Fibroblast of skin of left quadriceps (primary cell): ENCODE data around the gene GPR62.

ENCODE experiments used
- DNase-seq, 2 experiments: peaks; one replicate each; pipeline ENCODE4 v3.0.0-alpha.2; 2013; ENCODE audit warnings: low read depth in 2 of 2

The GPR62 gene

DNA sequence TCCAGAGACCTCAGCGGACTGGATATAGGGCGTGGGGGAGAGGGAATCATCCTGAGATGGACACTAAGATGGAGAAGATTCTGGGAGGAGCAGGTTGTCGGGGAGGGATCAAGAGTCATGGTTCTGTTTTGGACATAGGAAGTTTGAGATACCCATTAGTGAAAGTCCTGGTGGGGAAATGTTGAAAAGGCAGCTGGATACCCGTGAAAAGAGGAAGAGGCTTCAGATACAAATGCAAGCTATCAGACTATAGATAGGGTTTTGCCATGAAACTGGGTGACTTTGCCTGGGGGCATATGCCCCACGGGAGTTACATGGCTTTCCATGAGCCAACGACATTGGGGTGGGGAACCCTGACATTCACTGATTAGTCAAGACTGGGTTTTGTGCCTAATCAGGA, 1.1 kb upstream of the GPR62 start:
- DNase-seq = no peak

DNA sequence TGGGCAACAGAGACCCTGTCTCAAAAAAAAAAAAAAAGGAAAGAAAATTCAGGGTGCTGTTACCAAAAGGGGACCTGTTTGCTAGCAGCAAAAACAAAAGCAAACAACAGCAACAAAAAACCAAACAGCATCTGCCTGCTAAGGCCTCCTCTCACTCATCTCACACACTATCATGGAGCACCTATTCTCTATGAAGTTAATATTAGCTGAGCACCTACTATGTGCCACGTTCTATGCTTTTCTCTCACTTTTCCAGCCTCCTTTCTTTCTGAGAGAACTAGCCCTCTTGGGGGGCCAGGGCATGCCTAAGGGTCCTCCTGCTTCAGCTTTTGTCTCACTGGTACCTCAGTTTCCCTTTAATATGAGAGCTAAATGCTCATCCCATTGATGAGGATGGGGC, 468 bp upstream of the GPR62 start:
- no peak for DNase-seq

DNA sequence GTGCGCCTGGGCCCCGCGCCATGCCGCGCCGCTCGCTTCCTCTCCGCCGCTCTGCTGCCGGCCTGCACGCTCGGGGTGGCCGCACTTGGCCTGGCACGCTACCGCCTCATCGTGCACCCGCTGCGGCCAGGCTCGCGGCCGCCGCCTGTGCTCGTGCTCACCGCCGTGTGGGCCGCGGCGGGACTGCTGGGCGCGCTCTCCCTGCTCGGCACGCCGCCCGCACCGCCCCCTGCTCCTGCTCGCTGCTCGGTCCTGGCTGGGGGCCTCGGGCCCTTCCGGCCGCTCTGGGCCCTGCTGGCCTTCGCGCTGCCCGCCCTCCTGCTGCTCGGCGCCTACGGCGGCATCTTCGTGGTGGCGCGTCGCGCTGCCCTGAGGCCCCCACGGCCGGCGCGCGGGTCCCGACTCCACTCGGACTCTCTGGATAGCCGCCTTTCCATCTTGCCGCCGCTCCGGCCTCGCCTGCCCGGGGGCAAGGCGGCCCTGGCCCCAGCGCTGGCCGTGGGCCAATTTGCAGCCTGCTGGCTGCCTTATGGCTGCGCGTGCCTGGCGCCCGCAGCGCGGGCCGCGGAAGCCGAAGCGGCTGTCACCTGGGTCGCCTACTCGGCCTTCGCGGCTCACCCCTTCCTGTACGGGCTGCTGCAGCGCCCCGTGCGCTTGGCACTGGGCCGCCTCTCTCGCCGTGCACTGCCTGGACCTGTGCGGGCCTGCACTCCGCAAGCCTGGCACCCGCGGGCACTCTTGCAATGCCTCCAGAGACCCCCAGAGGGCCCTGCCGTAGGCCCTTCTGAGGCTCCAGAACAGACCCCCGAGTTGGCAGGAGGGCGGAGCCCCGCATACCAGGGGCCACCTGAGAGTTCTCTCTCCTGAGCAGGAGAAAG, 951 bp downstream of the GPR62 start:
- DNase-seq = no peak

DNA sequence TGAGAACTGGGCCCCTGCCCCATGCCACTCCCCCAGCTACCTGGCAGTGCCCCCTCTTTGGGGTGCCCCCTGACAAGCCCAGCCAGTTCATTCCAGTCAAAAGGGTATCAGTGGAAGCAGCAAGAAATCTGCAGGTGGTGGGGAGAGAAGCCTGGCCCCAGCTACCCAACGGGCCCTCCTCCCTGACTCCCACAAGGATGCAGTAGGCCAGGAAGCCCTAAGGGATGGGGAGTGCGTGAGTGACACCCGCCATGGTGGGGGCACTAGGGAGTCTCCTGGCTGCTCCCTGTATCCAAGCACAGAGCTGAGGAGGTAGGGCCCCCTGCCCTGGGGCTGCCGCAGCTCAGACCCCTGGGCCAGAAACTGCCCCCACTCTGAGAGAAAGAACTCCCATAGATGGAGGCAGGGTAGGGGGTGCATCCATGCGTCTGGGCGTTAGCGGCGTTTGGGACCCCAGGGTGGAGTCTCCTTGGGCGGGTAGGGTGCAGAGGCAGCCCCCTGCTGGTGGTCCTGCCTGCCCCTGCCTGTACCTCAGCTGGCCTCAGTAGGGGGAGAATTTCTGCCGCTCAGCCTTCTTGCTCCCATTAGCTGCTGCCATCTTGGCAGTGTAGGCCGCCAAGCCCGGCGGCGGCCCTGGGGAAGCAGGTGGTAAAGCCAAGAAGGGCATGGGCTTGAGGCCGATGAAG, 2.5 kb downstream of the GPR62 start:
- DNase-seq = no peak

DNA sequence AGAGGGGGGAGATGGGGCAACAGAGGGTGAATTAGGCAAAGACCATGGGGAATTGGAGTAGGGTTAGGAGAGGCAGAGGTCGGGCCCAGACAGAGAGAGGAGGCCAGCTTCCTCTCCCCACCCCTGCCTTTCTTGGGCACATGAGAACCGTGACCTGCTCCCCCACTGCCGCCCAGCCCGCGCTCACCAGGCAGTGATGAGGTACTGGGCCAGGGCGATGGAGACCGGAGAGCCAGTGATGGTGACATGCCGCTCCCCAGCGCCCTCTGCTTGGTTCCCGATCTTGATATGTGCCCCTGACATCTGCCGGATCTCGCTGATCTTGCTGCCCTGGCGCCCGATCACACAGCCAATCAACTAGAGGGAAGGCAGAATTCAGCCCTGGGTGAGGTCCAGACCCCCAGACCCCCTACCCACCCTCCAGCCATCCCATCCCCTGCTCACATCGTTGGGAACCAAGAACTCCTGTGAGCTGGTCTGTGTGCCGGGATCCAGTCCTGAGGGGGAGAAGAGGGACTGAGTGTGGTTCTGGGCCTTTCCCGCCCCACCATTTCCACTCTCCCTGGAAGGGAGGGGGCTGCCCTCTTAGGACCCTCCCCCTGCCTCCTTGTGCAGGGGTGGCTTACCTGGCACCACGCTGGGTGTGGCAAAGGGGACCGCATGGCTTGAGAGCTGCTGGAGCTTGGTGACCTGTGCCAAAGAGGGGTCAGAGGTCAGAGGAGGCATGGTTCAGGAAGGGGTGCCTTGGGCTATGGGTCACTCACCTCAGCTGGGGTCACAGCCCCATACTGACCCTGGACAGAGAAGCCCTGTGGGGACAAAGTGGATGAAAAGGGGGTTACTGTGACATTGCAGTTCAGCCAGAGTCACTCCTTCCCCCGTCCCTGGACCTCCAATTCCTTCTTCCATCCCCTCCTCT, 3.7 kb downstream of the GPR62 start:
- no peak for DNase-seq

DNA sequence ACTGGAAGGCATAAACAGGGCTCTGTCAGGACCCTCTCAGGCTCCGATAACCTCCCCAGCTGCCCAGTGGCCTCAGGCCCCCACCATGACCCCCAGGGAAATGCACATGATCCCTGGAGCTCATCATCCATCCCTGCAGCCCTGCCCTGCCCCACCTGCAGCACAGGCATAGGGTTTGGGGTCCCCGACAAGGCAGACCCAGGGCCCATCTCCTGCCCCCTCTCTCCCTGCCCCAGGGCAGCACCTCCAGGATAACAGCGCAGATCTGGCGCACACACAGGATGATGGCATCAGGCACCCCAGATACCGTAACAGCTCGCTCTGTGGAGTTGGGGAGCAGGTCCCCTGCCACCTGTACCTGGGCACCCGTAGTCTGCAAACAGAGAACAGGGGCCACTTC, 4.5 kb downstream of the GPR62 start:
- DNase-seq = no peak

DNA sequence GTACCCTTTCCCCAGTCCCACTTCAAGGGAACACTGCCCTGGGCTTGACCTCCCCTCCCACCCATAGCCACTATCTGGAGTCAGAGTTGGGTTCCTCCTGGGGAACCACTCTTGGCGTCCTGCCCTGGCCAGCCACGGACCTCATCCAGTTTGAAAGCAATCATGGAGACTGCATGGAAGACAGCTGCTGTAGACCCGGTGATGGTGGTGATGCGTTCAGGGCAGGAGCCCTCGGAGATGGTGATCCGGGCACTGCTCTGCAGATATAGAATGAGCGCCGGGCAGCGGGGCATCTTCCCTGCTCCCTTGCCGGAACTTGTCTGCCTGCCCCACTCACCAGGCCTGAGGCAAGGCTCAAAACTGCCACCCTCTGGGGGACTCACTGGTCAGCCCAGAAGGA, 5.2 kb downstream of the GPR62 start:
- no peak for DNase-seq

DNA sequence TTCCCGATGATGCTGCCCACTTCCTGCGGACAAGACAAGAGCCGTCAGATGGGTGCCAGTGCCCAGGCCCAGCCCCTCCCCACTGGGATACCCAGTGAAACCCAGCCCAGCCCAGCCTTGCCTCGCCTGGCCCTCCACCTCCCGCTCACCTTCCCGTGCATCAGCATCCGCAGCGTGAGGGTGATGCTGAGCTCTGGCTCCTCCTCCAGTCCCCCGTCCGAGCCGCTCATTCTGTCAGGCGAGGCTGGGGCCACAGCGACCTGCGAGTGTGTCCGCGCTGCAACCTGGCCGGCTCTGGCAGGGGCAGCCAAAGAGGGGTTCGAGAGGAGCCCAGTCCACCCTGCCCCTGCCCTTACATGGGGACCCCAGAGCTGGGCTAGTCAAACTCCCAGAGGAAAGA, 5.8 kb downstream of the GPR62 start:
- no peak for DNase-seq

DNA sequence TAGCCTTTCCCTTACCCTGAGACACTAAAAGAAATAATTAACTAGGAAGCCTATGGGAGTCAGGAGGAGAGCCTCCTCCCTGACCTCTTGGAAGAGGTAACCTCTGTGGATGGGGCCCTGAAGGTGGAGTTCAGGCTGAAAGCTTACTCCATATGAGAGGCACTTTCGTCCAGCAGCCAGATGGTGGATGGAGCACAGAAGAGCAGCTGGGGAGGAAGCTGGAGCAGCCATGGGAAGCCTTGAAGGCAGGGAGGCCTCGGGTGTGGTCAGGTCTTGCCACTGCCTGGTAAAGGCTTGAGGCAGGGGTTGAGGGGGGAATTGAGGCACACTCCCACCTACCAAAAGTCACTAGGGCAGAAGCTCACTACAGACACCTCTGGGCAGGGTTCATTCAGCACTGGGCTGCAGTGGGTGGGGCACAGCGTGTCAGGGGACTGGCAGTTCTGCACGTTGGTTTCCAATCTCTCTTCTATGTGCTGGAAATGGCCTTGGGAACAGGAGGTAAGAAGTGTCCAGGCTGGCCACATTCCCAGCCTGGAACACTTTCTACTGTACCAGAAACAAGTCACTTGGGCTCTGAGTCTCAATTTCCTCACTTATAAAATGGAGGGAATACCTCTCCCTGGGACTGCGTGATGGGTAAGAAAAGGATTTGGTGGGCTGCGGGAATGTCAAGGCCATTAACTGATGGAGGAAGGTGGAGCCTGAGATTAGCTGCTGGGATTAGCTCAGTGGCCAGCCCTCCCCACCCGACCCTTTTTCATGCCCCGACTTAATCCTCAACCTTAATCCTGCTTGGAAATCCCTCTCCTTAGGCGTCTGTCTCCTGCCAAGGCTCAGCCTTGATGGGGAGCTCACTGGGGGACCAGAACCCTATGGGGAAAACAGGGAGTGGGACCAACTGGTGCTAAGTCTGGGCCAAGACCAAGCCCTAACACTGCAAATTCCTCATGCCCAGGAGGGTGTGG, 6.7 kb downstream of the GPR62 start:
- DNase-seq = no peak

DNA sequence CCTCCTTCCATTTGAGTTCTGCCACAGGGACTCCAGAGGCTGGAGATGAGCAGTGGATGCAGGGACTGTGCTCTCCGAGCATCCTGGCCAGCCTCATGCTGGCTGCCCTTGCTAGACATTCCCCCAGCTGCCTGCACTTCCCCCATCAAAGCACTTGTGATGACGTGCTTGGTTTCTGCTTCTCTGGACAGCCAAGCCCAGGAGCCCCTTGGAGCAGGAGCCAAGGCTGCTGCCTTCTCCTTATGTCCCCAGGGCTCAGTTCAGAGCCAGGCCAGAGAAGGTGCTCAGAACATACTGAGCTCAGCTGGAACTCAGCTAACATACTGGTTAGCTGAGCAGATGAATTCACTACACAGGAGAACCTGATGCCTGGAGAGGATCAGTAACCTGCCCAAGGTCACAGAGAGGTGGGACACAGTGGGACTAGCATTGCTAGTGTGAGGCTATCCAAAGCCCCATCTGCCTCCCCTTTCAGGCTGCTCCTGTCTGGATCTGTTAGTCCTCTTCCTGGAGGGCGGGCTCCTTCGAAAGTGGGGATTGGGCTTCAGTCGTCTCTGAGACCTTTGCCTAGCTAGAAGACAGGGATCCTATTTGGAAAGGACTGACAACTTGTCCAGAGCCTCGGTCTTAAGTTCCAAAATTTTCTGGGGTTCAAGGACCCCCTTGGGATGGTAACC, 7.8 kb downstream of the GPR62 start:
- no peak for DNase-seq

DNA sequence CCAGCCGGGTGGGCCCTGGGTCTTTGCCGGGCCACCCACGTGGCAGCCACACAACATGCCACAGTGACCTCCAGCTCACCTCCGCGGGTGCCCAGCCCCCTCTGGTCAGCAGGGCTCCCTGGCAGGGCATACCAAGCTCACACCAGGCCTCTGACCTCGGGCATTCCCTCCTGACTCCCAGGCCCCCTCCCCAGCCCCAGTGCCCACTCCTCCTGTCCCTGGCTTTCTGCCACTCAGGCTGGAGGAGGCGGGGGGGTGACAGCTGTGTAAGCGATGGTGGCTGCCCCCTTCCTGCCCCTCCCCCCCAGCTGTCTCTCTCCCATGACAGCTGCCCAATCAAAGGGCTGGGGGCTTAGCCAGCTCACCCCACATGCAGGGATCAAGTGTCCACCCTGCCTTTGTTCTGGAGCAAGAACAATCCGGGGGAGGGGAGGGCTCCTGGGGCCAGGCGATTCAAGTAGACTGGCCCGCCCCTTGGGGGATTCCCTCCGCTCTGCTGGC, 8.8 kb downstream of the GPR62 start:
- DNase-seq = no peak

DNA sequence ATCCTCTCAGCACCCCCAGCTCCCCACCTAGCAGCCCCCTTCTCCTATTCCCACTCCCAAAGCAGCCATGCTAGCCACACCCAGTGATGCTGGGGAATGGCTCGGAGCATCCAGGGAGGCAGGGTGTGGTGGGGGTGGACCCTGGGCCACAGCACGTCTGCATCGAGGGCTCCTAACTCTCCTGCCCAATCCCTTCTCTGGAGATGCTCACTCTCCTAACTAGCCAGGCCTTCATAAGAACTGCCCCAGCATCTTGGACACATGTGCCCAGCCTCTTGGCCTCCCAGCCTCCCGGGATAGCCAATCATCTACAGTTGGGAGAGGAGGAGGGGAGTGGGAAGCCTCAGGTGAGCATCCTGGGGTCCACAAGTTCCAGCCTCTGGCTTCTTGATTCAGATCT, 9.3 kb downstream of the GPR62 start:
- DNase-seq = no peak

DNA sequence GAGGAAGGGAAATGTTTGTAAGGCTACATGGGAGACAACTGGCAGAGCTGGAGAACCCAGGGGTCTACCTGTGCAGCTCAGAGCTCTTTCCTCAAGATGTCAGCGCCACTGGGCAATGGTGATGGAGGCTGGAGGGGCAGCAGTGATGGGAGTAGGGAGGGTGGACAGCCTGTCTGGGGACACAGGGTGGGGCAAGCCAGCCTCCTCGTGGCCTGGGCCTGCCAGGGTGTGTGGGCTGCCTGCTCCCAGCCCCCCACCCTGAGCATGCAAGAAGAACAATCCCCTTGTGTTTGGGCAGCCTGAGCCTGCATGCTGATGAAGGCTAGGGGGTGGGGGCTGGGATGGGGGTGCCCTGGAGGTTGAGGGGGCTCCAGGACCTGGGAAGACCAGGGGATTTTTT, 10.8 kb downstream of the GPR62 start:
- DNase-seq = no peak

DNA sequence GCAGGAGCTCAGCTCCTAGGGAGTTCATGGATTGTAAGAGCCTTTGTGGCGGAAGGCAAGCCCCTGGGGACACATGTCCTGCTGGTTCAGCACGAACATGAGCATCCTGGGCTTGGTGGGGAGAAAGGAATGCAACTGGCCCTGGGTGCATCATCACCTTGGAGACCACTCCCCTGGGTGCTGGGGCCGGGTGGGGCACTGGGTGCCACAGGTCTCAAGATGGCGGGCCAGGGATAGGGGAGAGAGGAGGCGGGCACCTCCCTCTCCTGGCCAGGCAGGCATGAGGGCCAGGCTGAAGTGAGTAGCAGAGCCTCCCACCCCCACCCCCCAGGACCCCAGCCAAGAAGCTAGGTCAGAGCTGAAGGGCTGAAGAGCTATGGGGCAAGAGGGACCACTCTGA, 11.3 kb downstream of the GPR62 start:
- DNase-seq = no peak

DNA sequence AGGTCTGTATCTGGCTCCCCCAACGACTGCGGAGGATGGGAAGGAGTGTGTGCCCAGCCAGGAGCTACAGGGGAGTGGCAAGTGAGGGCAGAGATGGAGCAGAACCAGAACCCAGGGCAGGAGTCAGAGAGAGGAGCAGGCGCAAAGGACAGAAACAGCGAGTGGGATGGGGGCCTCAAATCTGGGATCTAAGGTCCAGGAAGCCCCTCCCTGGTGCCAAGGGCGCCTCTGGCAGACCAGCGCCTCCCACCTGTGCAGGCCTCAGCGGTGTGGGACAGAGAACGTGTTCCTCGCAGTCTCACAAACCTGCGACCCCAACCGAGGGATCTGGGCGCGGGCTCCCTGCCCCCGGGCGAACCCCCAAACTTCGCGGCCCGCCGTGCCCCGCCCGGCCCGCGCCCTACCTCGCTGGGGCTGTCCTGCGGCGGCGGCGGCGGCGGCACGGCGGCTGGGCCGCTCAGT, 11.8 kb downstream of the GPR62 start:
- DNase-seq = no peak

DNA sequence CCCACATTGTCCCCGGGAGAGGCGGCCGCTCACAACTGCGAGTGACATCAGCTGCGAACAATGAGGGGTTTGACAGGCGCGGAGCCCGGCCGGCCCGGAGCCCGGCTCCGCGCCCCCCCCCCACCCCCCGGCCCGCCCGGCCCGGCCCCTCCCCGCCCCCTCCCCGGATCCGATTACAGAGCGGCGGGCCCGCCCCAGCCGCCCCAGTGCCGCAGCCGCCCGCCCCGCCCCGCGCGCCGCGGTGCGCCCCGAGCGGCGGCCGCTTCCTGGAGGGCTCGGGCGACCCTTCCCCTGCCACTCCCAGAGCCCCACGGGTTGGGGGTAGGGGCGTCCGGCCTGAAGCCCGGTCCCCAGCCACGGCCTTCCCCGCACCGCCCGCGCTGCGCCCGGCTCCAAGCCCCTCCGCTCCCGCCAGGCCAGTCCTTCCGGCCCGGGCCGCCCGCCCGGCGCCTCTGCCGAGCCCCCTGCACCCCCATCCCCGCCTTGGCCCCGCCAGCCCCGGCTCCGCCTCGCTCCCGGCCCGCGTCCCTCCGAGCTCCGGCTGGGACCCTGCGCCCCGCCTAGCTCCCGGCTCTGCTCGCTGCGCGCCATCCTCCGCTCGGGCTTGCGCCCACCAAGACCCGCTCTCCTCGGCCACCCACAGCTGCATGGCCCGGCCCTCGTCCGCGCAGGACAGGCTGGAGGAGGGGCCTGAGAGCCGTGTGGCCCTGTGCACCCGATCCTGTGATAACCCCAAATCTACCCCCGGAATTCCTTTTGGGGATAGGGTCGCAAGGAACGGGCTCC, 12.4 kb downstream of the GPR62 start, which contains the start of gene PCBP4:
Gene PCBP4 (minus strand): TSS at position 71 of the 786 bp plus-strand sequence. CDS start 6,214 bp downstream, outside the sequence.
- no peak for DNase-seq

DNA sequence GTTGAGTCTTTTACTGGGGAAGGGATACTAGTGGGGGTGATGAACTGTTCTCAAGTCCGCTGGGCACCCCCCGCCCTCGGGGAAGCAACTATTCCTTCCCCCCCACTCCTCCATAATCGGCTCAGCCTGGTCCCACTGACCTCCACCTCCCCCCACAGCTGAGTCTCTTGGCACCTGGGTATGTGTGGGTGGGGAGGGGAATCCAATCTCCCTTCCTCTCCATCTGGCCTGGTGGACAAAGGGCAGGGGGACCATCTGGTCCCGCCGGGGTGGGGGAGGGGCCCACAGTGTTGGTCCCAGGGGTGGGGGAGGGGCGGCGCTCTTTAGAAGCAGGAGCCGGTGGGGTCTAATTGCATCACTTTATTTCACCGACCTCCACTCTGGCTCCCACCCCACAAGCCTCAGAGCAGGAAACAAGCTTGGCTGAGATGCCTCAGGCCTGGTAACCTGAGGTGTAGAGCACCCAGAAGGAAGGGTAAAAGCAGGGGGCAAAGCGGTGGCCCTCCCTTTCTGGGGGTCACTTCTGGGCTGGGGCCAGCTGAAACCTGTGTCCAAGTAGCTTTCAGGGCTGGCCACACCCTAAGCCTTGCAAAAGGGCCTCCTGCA, 13.1 kb downstream of the GPR62 start:
- DNase-seq = no peak

DNA sequence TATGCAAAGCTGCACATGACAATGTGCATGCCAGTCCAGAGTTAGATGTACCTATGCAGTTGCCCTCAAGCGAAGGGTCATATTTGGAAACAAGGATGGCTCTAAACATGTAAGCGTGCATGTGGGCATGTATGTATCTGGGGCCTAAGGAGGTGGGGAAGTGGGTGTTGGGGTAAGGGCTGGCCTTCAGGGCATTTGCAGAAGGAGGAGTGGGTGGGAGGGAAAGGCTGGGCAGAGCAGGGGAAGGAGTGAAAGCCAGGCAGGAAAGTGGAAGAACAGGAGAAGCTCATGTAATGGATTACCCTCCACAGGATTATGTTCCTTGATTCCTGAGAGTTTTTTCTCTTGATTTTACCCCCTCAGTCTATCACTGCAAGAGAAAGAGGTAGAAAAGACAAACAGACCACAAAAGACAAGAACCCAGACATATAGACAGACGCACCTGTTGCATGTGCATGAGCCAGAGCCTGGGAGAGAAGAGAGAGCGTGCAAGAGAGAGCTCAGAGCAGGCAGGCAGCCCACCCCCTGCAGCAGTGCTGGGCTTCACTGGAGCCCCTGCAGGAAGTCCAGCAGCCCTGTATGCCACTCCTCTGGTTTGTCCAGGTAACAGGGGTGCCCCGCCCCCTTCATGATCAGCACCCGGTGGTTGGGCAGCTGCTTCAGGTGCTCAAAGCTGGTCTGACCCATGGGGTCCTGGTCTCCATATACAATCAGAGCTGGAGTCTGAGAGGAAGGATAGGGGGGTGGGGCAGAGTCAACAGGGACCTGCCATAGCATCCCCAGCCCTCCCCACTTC, 13.9 kb downstream of the GPR62 start:
- DNase-seq = no peak
